Measurements from ENCODE around the gene SPINT3. TPM values are rescaled to one million over a fixed set of nuclear protein-coding genes. Genes with fewer than 3 reads are reported as not detected.

SPINT3 gene
- total RNA-seq, 1 experiment from 2014 or later = not detected

GRCh38 chr20:45547206-45547770, 31.9 kb upstream of the SPINT3 start, which contains the start of gene EPPIN:
TSS of gene EPPIN (minus strand) at chr20:45547401. CDS start at chr20:45547357, 44 bp downstream.
- H3K9me2 ChIP-seq (ENCODE audit: insufficient read depth) = no peaks in the 10 kb centered on the region
- no peak within 1 kb of the TSS for H3K4me2 ChIP-seq (ENCODE audit: low read length)
- intact Hi-C loops (cut with micrococcal nuclease) = loop anchor here (5.0 to 10.0 kb wide), 3 partner anchors 205 to 418 kb away; partner anchors contain the start of gene PCIF1
- BruUV-seq (replicated peaks) = no TSS peak
- CTCF ChIA-PET = interaction anchor here (3.2 kb wide), 1 partner anchor 223 kb away, joined by 23 read pairs; no protein-coding TSS in a partner anchor
- H2AFZ ChIP-seq (ENCODE audit: low read depth, low read length, poor library complexity, severe bottlenecking) = no peak within 1 kb of the TSS
- H3K79me2 ChIP-seq (ENCODE audit: insufficient read depth, low read length) = no peaks in the 10 kb centered on the region
- DNase-seq (ENCODE audit: low read depth, low spot score) (no peak), ATAC-seq (no peak)
- H3K9me3 ChIP-seq (ENCODE audit: control insufficient read depth in 1 of 2, insufficient read depth in 1 of 2, low read depth in 1 of 2, low read length in 2 of 2) = no peaks in the 10 kb centered on the region
- H3K4me1 ChIP-seq (ENCODE audit: control insufficient read depth in 1 of 2, insufficient read depth in 2 of 2, low read length in 2 of 2) = no peaks in the 10 kb centered on the region
- no peak within 1 kb of the TSS for H3K9ac ChIP-seq (ENCODE audit: low read length)
- peaks cover 39% of the 10 kb centered on the region; the same call in 1 of the 2 replicates for H3K27me3 ChIP-seq (ENCODE audit: insufficient read depth, low read length)
- no peak for TF ChIP-seq EZH2phosphoT487 (IDR thresholded peaks at IDR 0.05; ENCODE audit: borderline replicate concordance)
- no peak for TF ChIP-seq ZFX (IDR thresholded peaks at IDR 0.05)
- TF ChIP-seq, protein P1, sequence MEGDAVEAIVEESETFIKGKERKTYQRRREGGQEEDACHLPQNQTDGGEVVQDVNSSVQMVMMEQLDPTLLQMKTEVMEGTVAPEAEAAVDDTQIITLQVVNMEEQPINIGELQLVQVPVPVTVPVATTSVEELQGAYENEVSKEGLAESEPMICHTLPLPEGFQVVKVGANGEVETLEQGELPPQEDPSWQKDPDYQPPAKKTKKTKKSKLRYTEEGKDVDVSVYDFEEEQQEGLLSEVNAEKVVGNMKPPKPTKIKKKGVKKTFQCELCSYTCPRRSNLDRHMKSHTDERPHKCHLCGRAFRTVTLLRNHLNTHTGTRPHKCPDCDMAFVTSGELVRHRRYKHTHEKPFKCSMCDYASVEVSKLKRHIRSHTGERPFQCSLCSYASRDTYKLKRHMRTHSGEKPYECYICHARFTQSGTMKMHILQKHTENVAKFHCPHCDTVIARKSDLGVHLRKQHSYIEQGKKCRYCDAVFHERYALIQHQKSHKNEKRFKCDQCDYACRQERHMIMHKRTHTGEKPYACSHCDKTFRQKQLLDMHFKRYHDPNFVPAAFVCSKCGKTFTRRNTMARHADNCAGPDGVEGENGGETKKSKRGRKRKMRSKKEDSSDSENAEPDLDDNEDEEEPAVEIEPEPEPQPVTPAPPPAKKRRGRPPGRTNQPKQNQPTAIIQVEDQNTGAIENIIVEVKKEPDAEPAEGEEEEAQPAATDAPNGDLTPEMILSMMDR (IDR thresholded peaks at IDR 0.05 in 2 of 3, conservative IDR thresholded peaks at IDR 0.05 in 1 of 3; ENCODE audit: borderline replicate concordance in 1 of 3, insufficient read depth in 1 of 3, low read depth in 2 of 3, low read length in 2 of 3) = no peak
- no peak for TF ChIP-seq FOSL1 (IDR thresholded peaks at IDR 0.05; ENCODE audit: low read depth)
- TF ChIP-seq, protein P2, sequence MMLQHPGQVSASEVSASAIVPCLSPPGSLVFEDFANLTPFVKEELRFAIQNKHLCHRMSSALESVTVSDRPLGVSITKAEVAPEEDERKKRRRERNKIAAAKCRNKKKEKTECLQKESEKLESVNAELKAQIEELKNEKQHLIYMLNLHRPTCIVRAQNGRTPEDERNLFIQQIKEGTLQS (IDR thresholded peaks at IDR 0.05) = no peak
- TF ChIP-seq ELF1 (IDR thresholded peaks at IDR 0.05; ENCODE audit: borderline replicate concordance, low read depth) = no peak
- no peak for TF ChIP-seq POLR2A (IDR thresholded peaks at IDR 0.05; ENCODE audit: borderline replicate concordance, extremely low read depth, insufficient read depth, insufficient read length)
- TF ChIP-seq REST (IDR thresholded peaks at IDR 0.05; ENCODE audit: low read depth) = no peak
- no peak for TF ChIP-seq ZNF274 (IDR thresholded peaks at IDR 0.05; ENCODE audit: low read depth, low read length)
- no peak for TF ChIP-seq CBX3 (IDR thresholded peaks at IDR 0.05; ENCODE audit: low read depth)
- TF ChIP-seq EZH2 (IDR thresholded peaks at IDR 0.05) = no peak
- TF ChIP-seq RAD21 (IDR thresholded peaks at IDR 0.05; ENCODE audit: low read depth) = no peak
- no peak for TF ChIP-seq MAX (IDR thresholded peaks at IDR 0.05)
- no peak for TF ChIP-seq TCF7L2 (IDR thresholded peaks at IDR 0.05; ENCODE audit: borderline replicate concordance, extremely low read depth, insufficient read depth, insufficient read length)
- TF ChIP-seq, protein P3, sequence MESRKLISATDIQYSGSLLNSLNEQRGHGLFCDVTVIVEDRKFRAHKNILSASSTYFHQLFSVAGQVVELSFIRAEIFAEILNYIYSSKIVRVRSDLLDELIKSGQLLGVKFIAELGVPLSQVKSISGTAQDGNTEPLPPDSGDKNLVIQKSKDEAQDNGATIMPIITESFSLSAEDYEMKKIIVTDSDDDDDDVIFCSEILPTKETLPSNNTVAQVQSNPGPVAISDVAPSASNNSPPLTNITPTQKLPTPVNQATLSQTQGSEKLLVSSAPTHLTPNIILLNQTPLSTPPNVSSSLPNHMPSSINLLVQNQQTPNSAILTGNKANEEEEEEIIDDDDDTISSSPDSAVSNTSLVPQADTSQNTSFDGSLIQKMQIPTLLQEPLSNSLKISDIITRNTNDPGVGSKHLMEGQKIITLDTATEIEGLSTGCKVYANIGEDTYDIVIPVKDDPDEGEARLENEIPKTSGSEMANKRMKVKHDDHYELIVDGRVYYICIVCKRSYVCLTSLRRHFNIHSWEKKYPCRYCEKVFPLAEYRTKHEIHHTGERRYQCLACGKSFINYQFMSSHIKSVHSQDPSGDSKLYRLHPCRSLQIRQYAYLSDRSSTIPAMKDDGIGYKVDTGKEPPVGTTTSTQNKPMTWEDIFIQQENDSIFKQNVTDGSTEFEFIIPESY (IDR thresholded peaks at IDR 0.05; ENCODE audit: extremely low read depth, insufficient replicate concordance, low read length) = no peak
- no peak for TF ChIP-seq SP1 (IDR thresholded peaks at IDR 0.05; ENCODE audit: low read depth)
- no peak for TF ChIP-seq JUND (IDR thresholded peaks at IDR 0.05)
- TF ChIP-seq EGR1 (IDR thresholded peaks at IDR 0.05; ENCODE audit: low read depth) = no peak
- TF ChIP-seq SIN3A (IDR thresholded peaks at IDR 0.05; ENCODE audit: low read depth) = no peak
- no peak within 1 kb of the TSS for H3K27ac ChIP-seq (ENCODE audit: low read depth, low read length)
- POLR2A ChIA-PET = no interaction called here
- RAD21 ChIA-PET (ENCODE audit: low non-redundant PET in 1 of 2, low total read pairs in 2 of 2, uncharacterized antibody in 2 of 2, unreplicated experiment in 2 of 2) = no interaction called here
- H3K4me3 ChIP-seq (replicated peaks in 1 of 2; ENCODE audit: low read depth in 1 of 2, low read length in 2 of 2) = no peak within 1 kb of the TSS
- no peaks in the 10 kb centered on the region for H4K20me1 ChIP-seq (ENCODE audit: insufficient read depth)
- no peaks in the 10 kb centered on the region for H3K36me3 ChIP-seq (ENCODE audit: control insufficient read depth in 1 of 2, insufficient read depth in 2 of 2, low read length in 2 of 2)

Data from HCT116 (cell line).